Bone marrow (tissue), 2 donors: ENCODE results near the gene RPL38.

Experiments used
- DNase-seq, 2 donors: peaks; one replicate each; lab custom pipeline; 2025; lab: John Stamatoyannopoulos, UW

RPL38 gene

GRCh38 chr17:74250324-74250995 lies 47.0 kb downstream of the RPL38 start:
- DNase-seq, result no peak

GRCh38 chr17:74251051-74251450 lies 47.6 kb downstream of the RPL38 start:
- no peak for DNase-seq

- DNase-seq, result no peak
Measured at GRCh38 chr17:74251569-74251968, 48.1 kb downstream of the RPL38 start.

- no peak for DNase-seq
Measured at GRCh38 chr17:74252211-74252610, 48.7 kb downstream of the RPL38 start.

GRCh38 chr17:74253036-74253435 lies 49.6 kb downstream of the RPL38 start:
- no peak for DNase-seq

- no peak for DNase-seq
Measured at GRCh38 chr17:74257311-74257710, 53.8 kb downstream of the RPL38 start.

GRCh38 chr17:74259667-74260524 lies 56.4 kb downstream of the RPL38 start:
- no peak for DNase-seq
